Measurements from ENCODE around the gene LSMEM2. TPM values are rescaled to one million over a fixed set of nuclear protein-coding genes. Genes with fewer than 3 reads are reported as not detected.

Gene LSMEM2
- total RNA-seq, 1 donor from 2014 or later: not detected

- H3K4me1 Mint-ChIP-seq (ENCODE audit: low read depth): peaks cover 31% of the 10 kb centered on the region
- no peak overlapping the region for H3K4me3 Mint-ChIP-seq (ENCODE audit: unreplicated experiment)
- no peak for TF ChIP-seq CTCF (IDR thresholded peaks at IDR 0.05)
- H3K9me3 Mint-ChIP-seq (ENCODE audit: low read depth): no peaks in the 10 kb centered on the region
- H3K27ac Mint-ChIP-seq (ENCODE audit: unreplicated experiment): no peak overlapping the region
- no peaks in the 10 kb centered on the region for H3K27me3 Mint-ChIP-seq (ENCODE audit: low read depth)
- no peak for DNase-seq (ENCODE audit: low spot score)
- peaks cover 2% of the 10 kb centered on the region for H3K36me3 Mint-ChIP-seq (ENCODE audit: low read depth)
These were observed 46.8 kb downstream of the LSMEM2 start for GRCh38 chr3:50325497-50326181.

DNA sequence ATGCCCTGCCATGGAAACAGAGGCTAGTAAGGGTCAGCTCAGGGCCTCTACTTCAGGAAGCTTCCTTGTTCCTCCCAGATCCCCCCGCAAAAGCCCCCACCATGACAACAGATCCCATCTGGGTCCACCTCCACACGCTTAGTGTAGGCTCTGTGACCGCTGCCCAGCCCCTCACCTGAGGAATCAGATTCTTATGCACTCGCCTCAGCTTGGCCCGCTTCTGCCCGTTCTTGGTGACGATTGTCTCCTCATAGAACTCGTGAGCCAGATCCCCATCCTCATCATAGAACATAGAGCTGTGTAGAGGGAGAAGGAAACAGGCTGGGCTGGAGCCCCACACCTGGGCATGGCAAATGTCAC is 47.3 kb downstream of the LSMEM2 start:
- TF ChIP-seq CTCF (IDR thresholded peaks at IDR 0.05): no peak
- H3K4me3 Mint-ChIP-seq (ENCODE audit: unreplicated experiment): no peak overlapping the region
- no peak overlapping the region for H3K27ac Mint-ChIP-seq (ENCODE audit: unreplicated experiment)
- peaks cover 30% of the 10 kb centered on the region for H3K4me1 Mint-ChIP-seq (ENCODE audit: low read depth)
- H3K9me3 Mint-ChIP-seq (ENCODE audit: low read depth): no peaks in the 10 kb centered on the region
- H3K36me3 Mint-ChIP-seq (ENCODE audit: low read depth): peaks cover 3% of the 10 kb centered on the region
- H3K27me3 Mint-ChIP-seq (ENCODE audit: low read depth): no peaks in the 10 kb centered on the region
- no peak for DNase-seq (ENCODE audit: low spot score)

DNA sequence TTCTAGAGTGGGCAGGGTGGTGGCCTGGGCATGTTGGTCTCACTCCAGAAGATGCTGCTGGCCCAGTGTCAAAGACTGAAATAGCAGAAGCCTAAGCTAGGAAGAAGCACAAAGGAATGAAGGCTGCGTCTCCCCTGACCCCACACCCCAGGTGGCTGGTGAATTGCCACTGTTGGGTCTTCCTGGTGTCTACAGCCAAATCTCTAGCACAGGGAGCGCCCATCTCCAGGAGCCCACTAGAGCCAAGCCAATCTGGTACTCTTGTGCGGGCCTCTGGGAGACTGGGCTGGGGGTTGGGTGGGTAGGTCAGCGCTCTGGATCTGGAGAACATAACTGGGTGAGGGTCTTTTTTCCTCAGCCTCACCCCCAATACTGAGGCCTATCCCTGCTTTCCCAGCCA is 48.2 kb downstream of the LSMEM2 start:
- DNase-seq (ENCODE audit: low spot score): no peak
- peak overlapping the region; percentile 36 for H3K27ac Mint-ChIP-seq (ENCODE audit: unreplicated experiment)
- peaks cover 3% of the 10 kb centered on the region for H3K36me3 Mint-ChIP-seq (ENCODE audit: low read depth)
- peaks cover 30% of the 10 kb centered on the region for H3K4me1 Mint-ChIP-seq (ENCODE audit: low read depth)
- no peak for TF ChIP-seq CTCF (IDR thresholded peaks at IDR 0.05)
- no peaks in the 10 kb centered on the region for H3K9me3 Mint-ChIP-seq (ENCODE audit: low read depth)
- no peaks in the 10 kb centered on the region for H3K27me3 Mint-ChIP-seq (ENCODE audit: low read depth)
- H3K4me3 Mint-ChIP-seq (ENCODE audit: unreplicated experiment): peak overlapping the region; percentile 86

GRCh38 chr3:50327943-50328691 is 49.2 kb downstream of the LSMEM2 start, which contains the start of gene TUSC2:
Gene TUSC2, minus strand, starts transcription at chr3:50328223. Its CDS starts 124 bp downstream, at chr3:50328099.
- Mint-ChIP-seq H3K4me3 (ENCODE audit: unreplicated experiment) (peak within 1 kb of the TSS; percentile 86), H3K4me1 (ENCODE audit: low read depth) (peaks cover 22% of the 10 kb centered on the region), H3K27ac (ENCODE audit: unreplicated experiment) (peak within 1 kb of the TSS; percentile 93), H3K36me3 (ENCODE audit: low read depth) (peaks cover 4% of the 10 kb centered on the region), H3K27me3 (ENCODE audit: low read depth) (no peaks in the 10 kb centered on the region), H3K9me3 (ENCODE audit: low read depth) (no peaks in the 10 kb centered on the region)
- no peak for DNase-seq (ENCODE audit: low spot score)
- no peak for TF ChIP-seq CTCF (IDR thresholded peaks at IDR 0.05)

- H3K4me1 Mint-ChIP-seq (ENCODE audit: low read depth): peaks cover 36% of the 10 kb centered on the region
- no peak overlapping the region for H3K27ac Mint-ChIP-seq (ENCODE audit: unreplicated experiment)
- H3K9me3 Mint-ChIP-seq (ENCODE audit: low read depth): no peaks in the 10 kb centered on the region
- DNase-seq (ENCODE audit: low spot score): no peak
- peaks cover 4% of the 10 kb centered on the region for H3K36me3 Mint-ChIP-seq (ENCODE audit: low read depth)
- H3K27me3 Mint-ChIP-seq (ENCODE audit: low read depth): no peaks in the 10 kb centered on the region
- H3K4me3 Mint-ChIP-seq (ENCODE audit: unreplicated experiment): no peak overlapping the region
- no peak for TF ChIP-seq CTCF (IDR thresholded peaks at IDR 0.05)
These were observed 51.4 kb downstream of the LSMEM2 start for GRCh38 chr3:50330330-50330729.
